Fibroblast of upper back skin (primary cell): ENCODE data around the gene C1QTNF1.

Experiments used
- DNase-seq: peaks from one replicate; pipeline ENCODE4 v3.0.0-alpha.2; 2013

The C1QTNF1 gene

DNA sequence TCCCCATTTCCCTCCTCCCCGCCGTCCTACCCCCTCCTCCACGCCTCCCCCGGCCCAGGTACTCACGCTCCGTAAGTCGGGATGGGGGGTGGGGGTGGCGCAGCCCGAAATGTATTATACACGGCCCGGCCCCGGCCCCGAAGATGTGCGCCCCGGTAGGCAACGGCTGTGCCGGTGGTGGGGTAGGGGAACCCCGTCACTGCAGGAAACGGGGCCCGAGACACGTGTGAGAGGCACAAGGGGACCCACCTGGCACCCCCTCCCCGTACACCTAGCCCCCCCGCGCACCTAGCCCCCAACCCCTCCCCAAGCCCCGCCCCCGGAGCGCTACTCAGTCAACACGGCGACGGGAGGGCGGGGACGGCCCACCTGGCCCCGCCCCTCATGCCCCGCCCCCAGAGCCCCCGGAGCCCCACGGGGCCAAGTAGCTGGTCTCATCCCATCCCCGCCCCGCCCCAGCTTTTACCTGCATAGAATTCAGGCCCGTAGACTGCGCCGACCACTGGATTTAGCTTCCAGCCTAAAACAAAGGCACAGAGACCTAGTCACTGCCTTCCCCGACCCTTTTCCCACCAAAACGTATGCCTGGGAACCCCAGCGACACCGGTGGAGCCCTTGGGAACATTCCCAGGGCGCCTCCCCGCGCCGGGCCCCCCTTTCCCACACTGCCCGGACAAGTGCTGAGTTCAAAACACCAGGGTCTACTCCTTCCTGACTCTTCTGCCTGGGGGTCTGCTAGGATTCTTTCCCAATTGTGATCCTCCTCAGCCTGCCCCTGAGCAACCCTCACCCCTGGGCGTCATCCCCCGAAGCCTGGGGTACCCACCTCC lies 73.5 kb downstream of the C1QTNF1 start:
- no peak for DNase-seq

DNA sequence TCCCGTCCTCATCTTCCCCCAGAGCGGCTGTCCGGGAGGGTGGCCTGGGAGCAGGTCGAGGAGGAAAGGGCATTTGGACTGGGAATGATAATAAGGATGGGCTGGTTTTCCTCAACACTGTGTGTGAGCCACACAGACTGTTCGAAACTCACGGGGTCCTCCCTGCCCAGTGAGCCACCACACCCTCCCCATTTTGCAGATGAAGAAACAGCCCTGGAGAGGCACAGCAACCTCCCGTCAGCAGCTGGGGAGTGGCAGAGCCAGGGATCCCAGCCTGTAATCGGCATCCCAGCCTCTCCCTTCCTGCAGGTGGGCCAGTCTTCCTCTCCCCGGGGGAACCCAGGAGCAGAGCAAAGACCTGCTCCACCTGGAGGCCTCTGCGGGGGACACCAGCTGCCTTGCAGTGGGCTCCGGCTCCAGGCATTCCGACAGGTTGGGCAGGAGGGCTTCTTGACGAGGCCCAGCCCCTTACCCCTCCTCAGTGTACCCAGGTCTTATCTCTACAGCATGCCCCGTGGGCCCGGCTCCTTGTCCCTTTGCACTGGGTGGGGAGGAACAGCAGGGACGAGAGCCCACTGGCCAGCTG lies 74.4 kb downstream of the C1QTNF1 start:
- no peak for DNase-seq
